ENCODE measurements around the gene NFIA. TPM values are rescaled to one million over a fixed set of nuclear protein-coding genes. Genes with fewer than 3 reads are reported as not detected.

The NFIA gene
- total and polyA plus RNA-seq, 2 of the 13 experiments (the other 11 are each of a cell fraction or from before 2014, with no cell fraction given) = 14.7 to 28.5 TPM

- ATAC-seq = no peak
- Histone ChIP-seq H3K4me1 (ENCODE audit: insufficient read depth, low read length) (peaks cover 58% of the 10 kb centered on the region), H2AFZ (ENCODE audit: low read length) (no peak overlapping the region), H3K4me2 (ENCODE audit: low read depth, low read length) (no peak overlapping the region), H3K79me2 (ENCODE audit: insufficient read depth, low read length) (peaks cover 74% of the 10 kb centered on the region), H3K36me3 (replicated peaks in 1 of 2; ENCODE audit: control insufficient read depth in 1 of 2, insufficient read depth in 2 of 2, low read length in 2 of 2) (no peaks in the 10 kb centered on the region), H3K9me3 (ENCODE audit: low read length) (no peaks in the 10 kb centered on the region), H3K27ac (ENCODE audit: extremely low read length, insufficient read depth, low read length) (no peak overlapping the region), H4K20me1 (ENCODE audit: insufficient read depth, low read length) (no peaks in the 10 kb centered on the region), H3K9ac (ENCODE audit: insufficient read depth, low read depth, low read length) (no peak overlapping the region), H3K4me3 (replicated peaks in 1 of 3; ENCODE audit: insufficient read depth in 1 of 3, low read depth in 2 of 3, low read length in 3 of 3) (no peak overlapping the region), H3K27me3 (ENCODE audit: control insufficient read depth in 1 of 2, insufficient read depth in 2 of 2, low read length in 2 of 2) (no peaks in the 10 kb centered on the region)
- ChIA-PET CTCF (ENCODE audit: low intra/inter-chr PET ratio, low total read pairs) (no interaction called here), POLR2A (no interaction called here)
- no peak for DNase-seq (ENCODE audit: low spot score)
- WGBS (ENCODE audit: low lambda C conversion rate) = 95% methylated on average over 3 of the region's 3 CpGs
- intact Hi-C loops (cut with micrococcal nuclease; ENCODE audit: unreplicated experiment) = no loop called here
- TF ChIP-seq LRRFIP1 (CRISPR knock-in tag; conservative IDR thresholded peaks at IDR 0.05) = no peak
- no peak for FAIRE-seq
- in situ Hi-C loops (cut with HindIII; ENCODE audit: extremely low pct_ligation_motif_present, low pct_unique_long_range_greater_than_20kb) = no loop called here
- no TSS peak for BruUV-seq (replicated peaks)
Measured at GRCh38 chr1:61261595-61261994, 179.2 kb downstream of the NFIA start.

- Histone ChIP-seq H4K20me1 (ENCODE audit: insufficient read depth, low read length) (no peaks in the 10 kb centered on the region), H3K27me3 (ENCODE audit: control insufficient read depth in 1 of 2, insufficient read depth in 2 of 2, low read length in 2 of 2) (no peaks in the 10 kb centered on the region), H3K9me3 (ENCODE audit: low read length) (no peaks in the 10 kb centered on the region), H2AFZ (ENCODE audit: low read length) (no peak overlapping the region), H3K36me3 (replicated peaks in 1 of 2; ENCODE audit: control insufficient read depth in 1 of 2, insufficient read depth in 2 of 2, low read length in 2 of 2) (no peaks in the 10 kb centered on the region), H3K9ac (ENCODE audit: insufficient read depth, low read depth, low read length) (peak overlapping the region; percentile 30; the same call in 1 of the 2 replicates), H3K4me3 (replicated peaks in 1 of 3; ENCODE audit: insufficient read depth in 1 of 3, low read depth in 2 of 3, low read length in 3 of 3) (peak overlapping the region in 1 of 3 experiments; percentile 1; a peak in 2 of 6 replicates), H3K4me1 (ENCODE audit: insufficient read depth, low read length) (peaks cover 84% of the 10 kb centered on the region), H3K27ac (ENCODE audit: extremely low read length, insufficient read depth, low read length) (peak overlapping the region; percentile 62), H3K79me2 (ENCODE audit: insufficient read depth, low read length) (peaks cover 63% of the 10 kb centered on the region), H3K4me2 (ENCODE audit: low read depth, low read length) (peak overlapping the region; percentile 51)
- ChIA-PET POLR2A (interaction anchor here (0.7 to 1.3 kb wide), 7 partner anchors 10 to 214 kb away, joined by 3 to 7 read pairs (median 4); partner anchors contain the start of gene NFIA), CTCF (ENCODE audit: low intra/inter-chr PET ratio, low total read pairs) (no interaction called here)
- FAIRE-seq = no peak
- in situ Hi-C loops (cut with HindIII; ENCODE audit: extremely low pct_ligation_motif_present, low pct_unique_long_range_greater_than_20kb) (no loop called here), intact Hi-C loops (cut with micrococcal nuclease; ENCODE audit: unreplicated experiment) (no loop called here)
- 51% methylated on average over 16 of the region's 16 CpGs for whole genome bisulfite sequencing (ENCODE audit: low lambda C conversion rate)
- BruUV-seq (replicated peaks) = no TSS peak
- no peak for DNase-seq (ENCODE audit: low spot score)
- ATAC-seq = peak; percentile 65
- no peak for TF ChIP-seq NFAT5 (CRISPR knock-in tag; IDR thresholded peaks at IDR 0.05)
- TF ChIP-seq IRF9 (CRISPR knock-in tag; IDR thresholded peaks at IDR 0.05; ENCODE audit: borderline replicate concordance) = no peak
- TF ChIP-seq MLX (CRISPR knock-in tag; IDR thresholded peaks at IDR 0.05) = no peak
Measured at GRCh38 chr1:61263905-61264824, 181.8 kb downstream of the NFIA start.
